ENCODE results near the gene BAIAP2.

The BAIAP2 gene

DNA sequence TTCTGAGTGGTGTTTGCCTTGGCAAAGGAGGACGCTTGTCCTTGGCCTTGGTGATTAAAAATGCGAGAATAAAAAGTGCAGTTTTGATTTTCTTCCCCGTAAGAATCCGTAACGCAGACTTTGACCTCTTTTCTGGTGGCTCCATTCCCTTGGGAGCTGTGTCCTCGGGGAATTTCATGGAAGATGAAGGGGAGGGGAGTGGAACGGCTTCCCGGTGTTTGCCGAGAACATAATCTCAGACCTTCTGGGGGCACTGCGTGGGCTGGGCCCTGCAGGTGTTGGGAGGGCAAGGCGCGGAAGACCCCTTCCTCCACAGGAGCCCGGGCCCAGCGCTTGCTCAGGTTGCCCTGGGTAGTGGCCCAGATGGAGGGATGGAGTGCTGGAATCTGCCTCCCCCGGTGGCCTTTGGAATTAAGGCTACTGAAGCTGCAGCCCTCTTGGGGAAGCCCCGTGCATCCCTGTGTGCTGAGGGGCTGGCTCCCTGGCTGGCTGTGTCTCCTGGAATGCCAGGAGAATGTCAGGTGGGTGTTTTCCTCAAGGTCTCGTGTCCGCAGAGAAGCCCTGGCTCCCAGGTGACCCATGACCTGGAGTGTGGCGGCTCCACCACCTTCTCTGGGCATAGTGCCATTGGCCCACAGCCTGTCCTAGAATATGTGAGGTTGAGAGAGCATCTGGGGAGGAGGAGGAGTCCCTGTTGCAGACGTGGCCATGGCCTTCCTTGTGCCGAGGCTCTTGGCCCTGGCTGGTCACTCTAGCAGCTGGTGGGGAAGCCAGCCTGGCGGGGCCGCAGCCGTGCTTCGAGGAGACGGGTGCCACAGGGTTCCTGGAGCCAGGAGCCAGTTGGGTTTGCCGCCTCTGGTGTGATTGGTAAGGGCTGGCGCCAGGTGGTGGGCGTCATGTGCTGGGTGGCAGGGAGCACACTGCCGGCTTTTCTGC, 3.1 kb downstream of the BAIAP2 start:
- no peak for DNase-seq

DNA sequence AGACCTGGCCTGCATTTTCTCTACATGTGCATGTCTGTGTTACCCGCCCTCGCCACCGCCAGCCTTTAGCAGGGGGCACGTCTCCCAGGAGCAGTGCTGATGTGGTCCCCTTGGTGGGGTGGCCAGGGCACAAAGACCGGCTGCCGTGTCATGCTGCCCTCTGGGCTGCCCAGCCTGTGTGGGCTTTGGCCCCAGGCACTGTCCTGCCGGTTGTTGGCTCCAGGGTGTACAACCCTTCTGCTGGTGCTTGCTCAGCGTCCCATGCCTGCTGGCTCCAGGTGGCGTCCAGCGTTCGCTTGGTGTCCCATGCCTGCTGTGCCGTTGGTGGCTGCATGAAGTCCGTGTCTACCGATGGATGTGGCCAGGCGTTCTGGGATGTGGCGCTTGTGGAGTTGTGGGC, 4.1 kb downstream of the BAIAP2 start:
- no peak for DNase-seq

DNA sequence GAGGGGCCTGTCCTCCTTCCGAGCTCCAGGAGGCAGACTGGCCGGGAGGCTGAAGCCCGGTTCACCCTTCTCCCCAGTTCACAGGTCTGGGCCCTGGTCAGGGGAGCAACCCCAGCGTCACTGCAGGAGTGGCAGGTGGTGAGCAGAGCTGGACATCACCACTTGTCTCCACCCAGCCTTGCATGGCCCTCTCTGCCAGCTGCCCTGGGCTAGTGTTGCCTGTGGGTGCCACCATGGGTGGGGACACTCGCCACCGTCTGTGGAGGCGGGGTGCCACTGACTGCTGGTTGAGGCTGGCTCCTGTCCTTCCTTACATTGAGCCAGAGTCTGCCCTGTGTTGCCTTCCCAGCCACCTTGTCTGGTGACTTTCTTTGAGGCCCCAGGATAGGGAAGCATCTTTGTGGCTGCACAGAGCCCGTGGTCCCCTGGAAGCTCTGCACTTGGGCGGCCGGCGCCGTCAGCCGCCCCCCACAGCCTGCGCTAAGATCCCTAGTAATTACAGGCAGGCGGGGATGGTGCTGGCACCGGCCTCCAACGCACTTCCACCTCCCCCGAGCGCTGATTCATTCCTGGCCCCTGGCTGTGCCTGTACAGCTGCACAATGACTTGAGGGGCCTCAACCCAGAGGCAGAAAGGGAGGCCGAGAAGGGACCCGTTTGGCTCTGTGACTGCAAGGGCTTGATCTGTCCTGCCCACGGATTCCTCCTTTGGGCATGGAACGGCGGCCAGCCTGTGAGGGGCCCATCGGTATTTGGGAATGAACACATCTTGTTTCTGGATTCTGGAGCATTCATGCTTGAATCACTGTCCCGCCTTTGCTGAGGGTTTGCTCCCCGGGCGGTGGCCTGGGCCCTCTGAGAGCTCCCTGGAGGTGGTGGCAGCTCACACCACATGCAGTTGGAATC, 5.2 kb downstream of the BAIAP2 start:
- no peak for DNase-seq

DNA sequence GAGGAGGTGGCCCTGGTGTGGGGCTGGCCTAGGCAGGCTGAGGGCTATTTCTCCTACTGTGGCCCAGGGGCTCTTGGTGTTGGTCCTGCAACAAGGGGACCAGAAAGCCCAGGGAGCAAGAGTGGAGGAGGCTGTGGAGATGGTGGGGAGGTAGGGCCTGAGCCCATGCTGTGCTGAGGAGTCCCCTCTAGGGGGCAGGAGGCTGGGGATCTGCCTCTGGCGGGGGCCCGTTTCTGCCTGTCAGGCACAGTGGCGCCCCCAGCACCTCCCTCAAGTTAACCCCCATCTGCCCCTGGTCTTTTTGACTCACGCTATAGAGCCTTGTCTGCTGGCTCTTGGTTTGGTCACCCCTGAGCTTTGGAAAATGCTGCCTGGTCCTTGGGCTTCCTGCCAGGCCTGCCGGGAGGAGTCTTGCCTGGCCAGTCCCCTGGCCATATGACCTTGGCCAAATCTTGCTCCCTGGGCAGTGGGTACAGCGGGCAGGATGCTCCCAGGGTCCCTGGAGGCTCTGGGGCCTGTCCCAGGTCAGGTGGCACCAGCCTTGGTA, 5.9 kb downstream of the BAIAP2 start:
- DNase-seq = no peak

DNA sequence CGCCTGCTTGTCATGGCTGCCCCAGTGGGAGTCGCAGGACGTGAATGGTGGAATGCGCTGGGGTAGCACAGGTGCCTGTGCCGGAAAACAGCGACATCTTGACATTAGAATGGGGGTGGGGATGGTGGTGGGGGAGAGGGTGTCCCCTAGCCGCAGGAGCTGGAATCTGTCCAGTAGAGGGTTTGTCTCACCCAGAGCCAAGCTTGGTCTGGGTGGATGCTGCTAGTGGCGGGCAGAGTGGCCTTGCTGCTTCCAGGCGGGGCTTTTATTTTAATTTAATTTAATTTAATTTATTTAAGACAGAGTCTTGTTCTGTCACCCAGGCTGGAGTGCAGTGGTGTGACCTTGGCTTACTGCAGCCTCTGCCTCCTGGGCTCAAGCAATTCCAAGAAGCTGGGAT, 7.7 kb downstream of the BAIAP2 start:
- no peak for DNase-seq

- no peak for DNase-seq
Measured at GRCh38 chr17:81043319-81043724, 8.4 kb downstream of the BAIAP2 start.

DNA sequence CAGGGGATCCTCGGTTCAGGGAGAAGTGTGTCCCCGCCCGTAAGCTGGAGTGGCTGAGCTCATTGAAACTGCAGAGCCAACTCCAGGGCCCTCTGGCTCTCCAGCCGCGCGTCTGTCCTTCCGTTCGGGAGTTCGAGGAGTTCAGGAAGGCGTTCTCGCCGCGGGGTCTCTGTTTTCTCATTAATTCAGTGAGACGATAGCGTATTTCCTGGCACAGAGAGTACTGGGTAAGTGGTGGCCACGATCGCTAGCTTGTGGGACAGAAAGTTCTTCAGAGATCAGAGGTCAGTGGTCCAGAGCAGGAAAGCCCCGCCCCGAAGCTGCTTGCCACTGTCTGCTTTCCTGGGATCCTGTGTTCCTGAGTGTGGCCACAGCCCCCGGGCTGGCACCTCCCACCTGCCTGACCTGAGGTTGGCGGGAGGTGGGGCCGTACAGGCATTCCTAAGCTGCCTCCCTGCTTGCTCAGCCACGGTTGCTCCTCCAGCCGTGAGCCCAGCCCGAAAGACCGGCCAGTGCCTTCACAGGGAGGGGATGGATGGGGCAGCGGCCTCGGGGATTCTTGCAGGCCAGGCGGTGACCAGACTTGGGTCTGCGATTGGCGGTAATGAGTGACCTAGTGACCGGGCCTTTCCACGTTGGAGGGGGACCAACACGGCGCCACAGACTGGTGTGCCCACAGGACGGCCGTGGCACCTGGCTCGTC, 8.9 kb downstream of the BAIAP2 start:
- DNase-seq = no peak

DNA sequence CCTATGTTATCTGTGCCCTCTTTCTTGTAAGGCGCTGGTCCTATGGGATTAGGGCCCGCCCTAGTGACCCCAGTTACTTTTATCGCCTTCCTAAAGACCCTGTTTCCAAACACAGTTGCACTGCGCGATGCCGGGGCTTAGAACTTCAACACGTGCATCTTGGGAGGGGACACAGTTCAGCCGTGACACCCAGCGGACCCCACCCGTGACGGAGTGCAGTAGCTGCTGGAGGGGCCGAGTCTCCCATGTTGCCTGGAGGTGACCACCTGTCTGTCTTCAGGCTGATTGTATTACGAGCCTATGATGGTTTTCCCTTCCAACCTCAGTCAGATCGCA, 9.4 kb downstream of the BAIAP2 start:
- no peak for DNase-seq

DNA sequence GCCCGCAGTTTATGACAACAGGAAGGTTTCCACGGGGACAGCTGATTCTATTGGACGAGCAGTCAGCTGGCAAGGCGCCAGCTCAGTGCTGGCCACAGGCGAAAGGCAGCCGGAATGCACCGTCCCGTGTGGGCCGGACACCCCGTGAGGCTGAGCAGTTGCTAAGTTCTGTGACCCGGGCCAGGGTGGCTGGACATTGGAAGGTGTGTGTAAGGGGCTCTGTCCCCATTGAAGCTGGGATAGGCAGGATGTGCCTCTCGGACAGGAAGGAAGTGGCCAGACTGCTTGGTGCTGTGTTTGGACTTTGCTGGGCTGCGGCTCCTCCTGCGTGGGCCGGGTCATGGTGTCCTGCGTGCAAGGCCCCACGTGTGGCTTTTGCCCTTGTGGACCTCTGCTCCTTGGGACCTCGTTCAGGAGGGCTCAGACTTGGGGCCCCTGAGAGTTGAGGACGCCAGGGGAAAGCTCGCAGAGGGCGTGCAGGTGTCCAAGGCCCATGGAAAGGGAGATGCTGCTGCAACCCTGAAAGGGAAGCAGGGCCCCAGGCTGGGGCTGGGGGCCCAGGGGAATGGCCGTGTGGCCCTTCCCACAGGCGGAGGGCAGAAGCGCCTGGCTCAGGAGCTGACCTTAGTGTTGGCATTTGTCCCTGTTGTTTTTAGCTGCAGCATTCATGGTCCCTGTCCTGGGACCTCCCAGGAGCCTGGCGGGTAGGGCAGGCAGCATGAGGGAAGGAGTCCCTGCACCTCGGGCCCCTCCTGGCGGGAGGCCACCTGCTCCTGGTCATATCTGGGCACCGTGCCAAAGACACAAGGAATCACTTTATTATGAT, 10.0 kb downstream of the BAIAP2 start:
- no peak for DNase-seq

DNA sequence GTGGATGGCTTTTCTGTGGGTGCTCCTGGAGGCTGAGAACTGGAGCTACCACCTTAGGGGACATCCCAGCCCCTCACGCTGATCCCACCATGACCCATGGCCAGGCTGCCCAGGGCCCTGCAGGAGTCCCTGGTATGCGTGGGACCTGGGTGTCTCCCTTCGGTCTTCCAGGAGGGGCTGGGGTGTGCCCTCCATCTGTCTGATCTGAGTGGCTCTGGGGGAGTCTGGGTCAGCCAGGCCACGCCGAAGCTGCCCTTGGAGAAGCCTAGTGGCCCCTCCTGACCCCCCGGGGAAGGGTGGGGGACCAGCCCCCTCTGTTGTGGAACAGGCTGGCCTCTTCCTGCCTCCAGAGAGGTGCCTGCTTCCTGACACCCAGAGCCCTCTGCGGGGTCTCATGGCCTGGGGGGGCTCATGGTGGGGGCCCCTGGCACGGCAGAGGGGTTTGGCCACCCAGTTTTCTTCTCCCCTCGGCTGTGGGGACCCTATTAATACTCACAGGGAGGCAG, 10.7 kb downstream of the BAIAP2 start:
- no peak for DNase-seq

DNA sequence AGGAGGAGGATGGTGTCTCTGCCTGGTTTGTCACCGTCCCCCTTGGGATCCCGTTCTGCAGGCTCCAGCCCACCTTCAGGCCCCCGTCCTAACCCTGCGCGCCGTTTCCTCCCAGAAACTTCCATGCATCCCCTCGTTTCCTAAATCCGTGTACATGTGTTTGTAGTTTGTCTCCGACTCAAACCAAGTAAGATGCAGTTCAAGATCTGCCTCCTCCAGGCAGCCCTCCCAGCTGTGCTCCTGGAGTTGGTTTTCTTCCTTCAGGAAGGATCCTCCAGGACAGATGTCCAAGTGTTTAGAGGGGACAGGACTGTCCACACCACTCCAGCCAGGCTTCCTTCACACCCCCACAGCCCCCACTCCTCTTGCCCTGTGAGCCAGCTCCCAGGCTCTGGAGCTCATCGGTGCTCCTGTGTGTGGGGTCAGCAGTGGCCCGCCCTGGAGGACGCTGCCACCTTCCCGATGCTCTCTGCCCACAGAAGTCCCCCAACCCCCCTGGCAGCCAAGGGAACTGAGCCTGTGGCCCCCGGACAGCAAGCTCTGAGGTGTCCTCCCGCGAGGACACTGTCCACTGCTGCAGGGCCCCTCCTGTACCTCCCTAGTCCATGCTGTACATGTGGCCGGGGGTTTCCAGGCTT, 11.3 kb downstream of the BAIAP2 start:
- no peak for DNase-seq

- DNase-seq = no peak
Measured at GRCh38 chr17:81046770-81047359, 11.9 kb downstream of the BAIAP2 start.

DNA sequence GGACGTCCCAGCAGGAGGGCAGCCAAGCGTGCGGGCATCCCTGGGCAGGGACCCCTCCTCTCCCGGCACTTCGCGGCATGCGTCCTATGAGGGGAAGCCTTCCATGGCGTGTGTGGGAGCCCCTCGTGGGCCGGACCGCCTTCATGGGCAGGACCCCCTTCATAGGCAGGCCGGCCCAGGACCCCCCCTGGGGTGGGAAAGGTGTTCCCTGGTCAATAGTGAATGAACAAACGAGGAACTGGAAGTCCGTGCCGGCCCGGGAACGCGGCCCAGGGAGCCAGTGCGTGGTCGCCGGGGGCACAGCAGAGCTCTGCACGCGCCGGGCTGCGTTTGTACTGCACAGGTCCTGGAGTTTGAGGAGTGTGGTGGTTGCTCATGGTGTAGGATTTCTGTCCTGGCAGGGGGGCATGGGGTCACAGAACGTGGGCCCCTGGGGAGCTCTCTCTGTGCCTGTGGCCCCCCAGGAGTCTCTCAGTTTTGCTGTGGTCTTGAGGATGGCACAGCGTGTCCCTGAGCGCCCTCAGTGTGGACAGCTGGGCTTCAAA, 13.9 kb downstream of the BAIAP2 start:
- DNase-seq = no peak

DNA sequence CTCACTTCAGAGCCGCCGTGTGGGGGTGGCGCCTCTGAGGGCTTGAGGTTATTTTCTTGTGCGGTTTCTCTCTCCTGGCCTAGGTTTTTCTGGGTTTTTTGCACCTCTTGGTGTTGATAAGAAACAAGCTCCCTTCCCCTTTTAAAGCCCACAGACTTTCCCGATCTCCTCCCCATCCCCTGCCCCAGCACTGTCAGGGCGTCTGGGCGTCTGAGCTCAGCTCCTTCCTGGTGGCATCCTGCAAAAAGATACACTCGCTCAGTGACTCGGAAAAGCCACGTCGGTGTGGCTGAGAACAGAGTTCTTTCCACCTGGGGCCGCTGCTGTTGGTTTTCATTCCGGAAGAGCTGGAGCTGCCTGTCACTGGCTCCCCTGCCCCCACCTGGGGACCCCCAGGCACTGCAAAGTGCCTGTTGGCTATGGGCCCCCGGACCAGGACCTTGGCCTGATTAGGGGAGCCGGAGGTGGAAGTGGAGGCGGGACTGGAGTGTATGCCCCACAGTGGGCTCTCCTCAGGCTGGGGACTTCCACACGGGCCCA, 14.5 kb downstream of the BAIAP2 start:
- DNase-seq = no peak

DNA sequence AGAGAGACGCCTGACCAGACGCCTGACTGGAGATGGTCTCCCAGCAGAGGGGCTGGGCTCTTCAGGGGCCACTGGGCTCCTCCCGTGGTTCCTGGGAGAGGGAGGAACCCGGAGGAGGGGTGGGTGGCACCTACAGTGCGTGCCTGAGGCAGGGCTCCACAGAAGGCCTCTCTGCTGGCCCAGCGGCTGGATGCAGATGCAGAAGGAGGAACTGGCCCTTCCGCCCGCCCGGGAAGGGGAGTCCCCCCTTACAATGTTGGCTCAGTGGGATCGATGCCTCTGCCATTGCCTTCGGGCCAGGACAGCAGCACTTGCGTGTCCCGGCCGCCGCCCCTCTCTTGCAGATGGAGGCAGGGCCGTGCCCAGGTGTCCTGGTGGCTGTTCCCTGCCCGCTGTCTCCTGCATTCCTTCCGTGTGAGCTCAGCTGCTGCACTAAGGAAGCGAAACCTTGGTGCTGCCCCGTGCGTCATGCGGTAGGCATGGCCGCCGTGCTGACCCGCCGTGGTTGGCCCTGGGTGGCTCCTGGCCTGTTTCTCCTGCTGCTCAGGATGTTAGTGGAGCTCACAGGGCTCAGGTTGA, 15.1 kb downstream of the BAIAP2 start:
- DNase-seq = peak in 1 of 2 donors; percentile 48

GRCh38 chr17:81050645-81051625, 16.0 kb downstream of the BAIAP2 start:
- no peak for DNase-seq

GRCh38 chr17:81052199-81052997, 17.4 kb downstream of the BAIAP2 start:
- no peak for DNase-seq
